K562 (cell line): ENCODE data around the gene GPR162. TPM values are rescaled to one million over a fixed set of nuclear protein-coding genes. Genes with fewer than 3 reads are reported as not detected.

ENCODE experiments used
- EGR1 ChIP-seq: fragments of 450-650 bp; conservative IDR thresholded peaks from 2 replicates; pipeline ENCODE4 v1.6.1; 2017; ENCODE audit warnings: mild to moderate bottlenecking
- ETV6 ChIP-seq, 3 experiments: fragments of 150-350 bp in 1 of 3; sonication (generic) in 1 of 3; formaldehyde crosslinking in 1 of 3; IDR thresholded peaks; 2 replicates each; pipeline versions ENCODE4 v1.6.1 to v1.8.0; 2014 to 2022; ENCODE audit warnings: borderline replicate concordance in 2 of 3, low read depth in 2 of 3, antibody characterized with exemption in 1 of 3, low read length in 1 of 3, mild to moderate bottlenecking in 1 of 3, missing genetic modification reagents in 1 of 3
- FOXA3 ChIP-seq, 2 experiments: fragments of 450-650 bp in 1 of 2; sonication (generic) in 1 of 2; formaldehyde crosslinking; IDR thresholded peaks in 1 of 2; conservative IDR thresholded peaks in 1 of 2; 2 replicates each; pipeline versions ENCODE4 v1.4.0 to v1.8.0; 2020 to 2022; ENCODE audit warnings: mild to moderate bottlenecking in 2 of 2, missing genetic modification reagents in 1 of 2
- FOXM1 ChIP-seq, 2 experiments: fragments of 450-650 bp in 1 of 2; sonication (generic) in 1 of 2; formaldehyde crosslinking in 1 of 2; IDR thresholded peaks; 2 replicates each; pipeline versions ENCODE4 v1.6.1 to v1.9.0; 2017 to 2022; ENCODE audit warnings: low read depth in 2 of 2, mild to moderate bottlenecking in 2 of 2, missing genetic modification reagents in 1 of 2, moderate library complexity in 1 of 2
- GTF2F1 ChIP-seq: IDR thresholded peaks from 2 replicates; pipeline ENCODE4 v1.6.1; 2011; ENCODE audit warnings: low read depth, low read length, improper control_type of control experiment
- HEY1 ChIP-seq: fragments of 250-450 bp; sonication (Bioruptor Pico); IDR thresholded peaks from 2 replicates; pipeline ENCODE4 v1.5.0; 2020; ENCODE audit warnings: mild to moderate bottlenecking, moderate library complexity, borderline replicate concordance
- HSF4 ChIP-seq: fragments of 250-450 bp; sonication (Bioruptor Pico); IDR thresholded peaks from 2 replicates; pipeline ENCODE4 v2.1.2; 2022; ENCODE audit warnings: mild to moderate bottlenecking, moderate library complexity, borderline replicate concordance
- JUN ChIP-seq, 2 experiments: sonication (generic) in 1 of 2; formaldehyde crosslinking in 1 of 2; IDR thresholded peaks; 2 replicates each; pipeline versions ENCODE4 v1.6.1 to v1.8.0; 2012 to 2022; ENCODE audit warnings: borderline replicate concordance in 2 of 2, mild to moderate bottlenecking in 2 of 2, improper control_type of control experiment in 1 of 2, low read depth in 1 of 2, low read length in 1 of 2, missing genetic modification reagents in 1 of 2
- KDM4B ChIP-seq, 2 experiments: fragments of 450-650 bp in 1 of 2; sonication (generic) in 1 of 2; IDR thresholded peaks; 2 replicates each; pipeline ENCODE4 v1.6.1; 2016 to 2017; ENCODE audit warnings: borderline replicate concordance in 2 of 2, antibody characterized with exemption in 1 of 2, low read depth in 1 of 2, mild to moderate bottlenecking in 1 of 2
- PHF20 ChIP-seq: fragments of 450-650 bp; IDR thresholded peaks from 2 replicates; pipeline ENCODE4 v1.6.1; 2018; ENCODE audit not compliant: partially characterized antibody
- POLR2A ChIP-seq: fragments of 450-650 bp; conservative IDR thresholded peaks from 2 replicates; pipeline ENCODE4 v1.6.1; 2016
- PYGO2 ChIP-seq: fragments of 450-650 bp; IDR thresholded peaks from 2 replicates; pipeline ENCODE4 v1.6.1; 2016; ENCODE audit warnings: mild to moderate bottlenecking, missing genetic modification characterization, moderate library complexity, missing compliant biosample characterization
- SNRNP70 ChIP-seq: fragments of 200-400 bp; formaldehyde crosslinking; optimal IDR thresholded peaks from 2 replicates; pipeline ENCODE3; 2017; ENCODE audit warnings: low read depth, low read length
- TBP ChIP-seq: optimal IDR thresholded peaks from 2 replicates; pipeline ENCODE3; 2011; ENCODE audit warnings: low read depth, low read length, improper control_type of control experiment
- TSC22D4 ChIP-seq: fragments of 450-650 bp; IDR thresholded peaks from 2 replicates; pipeline ENCODE4 v1.6.1; 2016; ENCODE audit warnings: missing genetic modification characterization, missing biosample characterization, control low read depth
- XRCC5 ChIP-seq: fragments of 200-400 bp; formaldehyde crosslinking; IDR thresholded peaks from 2 replicates; pipeline ENCODE4 v1.6.1; 2017; ENCODE audit warnings: low read depth, mild to moderate bottlenecking, low read length
- ZC3H8 ChIP-seq: fragments of 450-650 bp; IDR thresholded peaks from 2 replicates; pipeline ENCODE4 v1.6.1; 2017
- ZFP1 ChIP-seq: fragments of 450-650 bp; formaldehyde crosslinking; IDR thresholded peaks from 2 replicates; pipeline ENCODE4 v1.4.0; 2020; ENCODE audit warnings: mild to moderate bottlenecking, mixed read lengths
- ZNF121 ChIP-seq: sonication (generic); formaldehyde crosslinking; conservative IDR thresholded peaks from 2 replicates; pipeline ENCODE4 v1.8.0; 2022; ENCODE audit warnings: missing genetic modification reagents
- ZNF24 ChIP-seq: fragments of 450-650 bp; IDR thresholded peaks from 2 replicates; pipeline ENCODE4 v1.6.1; 2016
- ZNF668 ChIP-seq: fragments of 250-450 bp; sonication (Bioruptor Pico); IDR thresholded peaks from 2 replicates; pipeline ENCODE4 v1.8.0; 2022; ENCODE audit warnings: mild to moderate bottlenecking, inconsistent platforms
- polyA plus RNA-seq, 8 experiments: library from polyadenylated mRNA; depleted of rRNA in 4 of 8; stranded (reverse) in 5 of 8; unstranded in 3 of 8; fragments of >200 nt; fragmentation: Nextera tagmentation in 2 of 8; fragmentation: Illumina TruSeq in 1 of 8; extraction: Ambion mirVana in 2 of 8; extraction: Trizol in 1 of 8; gene quantifications; 2 replicates each; pipeline versions ENCODE4 v1.2.1 to v1.2.3, GENCODE V29; 2011 to 2014; ENCODE audit warnings: inconsistent platforms in 1 of 8, missing spikeins in 1 of 8
- total RNA-seq, 7 experiments: library from RNA; depleted of rRNA in 6 of 7; stranded (reverse); fragments of >200 nt in 6 of 7; fragmentation: Illumina TruSeq in 2 of 7; extraction: Trizol in 2 of 7; gene quantifications; 2 replicates each; pipeline versions ENCODE4 v1.2.1 to v1.2.3, GENCODE V29; 2011 to 2021; ENCODE audit warnings: low replicate concordance in 1 of 7
- TF ChIP-seq, protein P1 (sequence below): fragments of 450-650 bp; IDR thresholded peaks from 2 replicates; pipeline ENCODE4 v1.6.1; 2018; ENCODE audit warnings: mild to moderate bottlenecking, low read depth; ENCODE audit not compliant: partially characterized antibody
- TF ChIP-seq, protein P2 (sequence below): sonication (generic); formaldehyde crosslinking; IDR thresholded peaks from 2 replicates; pipeline ENCODE4 v1.8.1; 2023; ENCODE audit warnings: mild to moderate bottlenecking, missing genetic modification reagents
- TF ChIP-seq, protein P3 (sequence below): fragments of 250-450 bp; sonication (Bioruptor Pico); IDR thresholded peaks from 2 replicates; pipeline ENCODE4 v1.5.1; 2021; ENCODE audit warnings: mild to moderate bottlenecking

Gene GPR162
- total and polyA plus RNA-seq, 9 of the 15 experiments (the other 6 are each of a cell fraction or from before 2014, with no cell fraction given), result 0.65 to 1.8 (median 1.1) TPM; not detected in 2

DNA sequence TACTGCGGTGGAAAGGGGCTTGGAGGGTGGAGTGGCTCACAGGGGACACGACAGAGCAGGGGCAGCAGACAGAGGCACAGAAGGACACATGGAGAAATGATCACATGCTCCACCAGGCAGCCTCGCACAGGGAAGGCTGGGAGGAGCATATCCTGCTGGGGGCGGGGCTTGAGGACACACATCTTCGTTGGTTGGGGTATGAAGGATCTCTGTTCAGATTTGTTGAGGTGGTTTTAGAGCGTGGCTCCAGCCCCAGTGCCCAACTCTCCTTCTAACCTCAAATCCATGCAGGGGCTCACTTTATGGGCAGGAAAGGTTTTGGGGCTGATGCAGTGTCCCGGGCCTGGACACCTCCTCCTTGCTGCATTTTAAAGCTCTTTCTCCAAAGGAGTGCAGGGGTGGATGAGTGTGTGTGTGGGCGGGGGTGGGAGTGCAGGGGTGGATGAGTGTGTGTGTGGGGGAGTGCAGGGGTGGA, 5.9 kb downstream of the GPR162 start (continued):
- TF ChIP-seq JUN (IDR thresholded peaks at IDR 0.05; ENCODE audit: borderline replicate concordance, low read depth, low read length), result no peak
- TF ChIP-seq JUN (CRISPR knock-in tag; IDR thresholded peaks at IDR 0.05; ENCODE audit: borderline replicate concordance), result no peak
- TF ChIP-seq ZC3H8, result no peak
- TF ChIP-seq ZNF24, result no peak
- peak; percentile 43 for TF ChIP-seq TBP
- TF ChIP-seq GTF2F1, result no peak
- TF ChIP-seq, protein P1, sequence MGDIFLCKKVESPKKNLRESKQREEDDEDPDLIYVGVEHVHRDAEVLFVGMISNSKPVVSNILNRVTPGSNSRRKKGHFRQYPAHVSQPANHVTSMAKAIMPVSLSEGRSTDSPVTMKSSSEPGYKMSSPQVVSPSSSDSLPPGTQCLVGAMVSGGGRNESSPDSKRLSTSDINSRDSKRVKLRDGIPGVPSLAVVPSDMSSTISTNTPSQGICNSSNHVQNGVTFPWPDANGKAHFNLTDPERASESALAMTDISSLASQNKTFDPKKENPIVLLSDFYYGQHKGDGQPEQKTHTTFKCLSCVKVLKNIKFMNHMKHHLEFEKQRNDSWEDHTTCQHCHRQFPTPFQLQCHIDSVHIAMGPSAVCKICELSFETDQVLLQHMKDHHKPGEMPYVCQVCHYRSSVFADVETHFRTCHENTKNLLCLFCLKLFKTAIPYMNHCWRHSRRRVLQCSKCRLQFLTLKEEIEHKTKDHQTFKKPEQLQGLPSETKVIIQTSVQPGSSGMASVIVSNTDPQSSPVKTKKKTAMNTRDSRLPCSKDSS, result no peak
- TF ChIP-seq ETV6 (IDR thresholded peaks at IDR 0.05; ENCODE audit: borderline replicate concordance in 1 of 2, low read depth in 2 of 2, low read length in 1 of 2), result no peak
- no peak for TF ChIP-seq ETV6 (CRISPR knock-in tag; IDR thresholded peaks at IDR 0.05; ENCODE audit: borderline replicate concordance)
- TF ChIP-seq ZNF121 (CRISPR knock-in tag), result no peak
- TF ChIP-seq EGR1, result peak; percentile 89
- no peak for TF ChIP-seq FOXA3 (CRISPR knock-in tag; conservative IDR thresholded peaks at IDR 0.05 in 1 of 2, IDR thresholded peaks at IDR 0.05 in 1 of 2)
- TF ChIP-seq POLR2A, result peak; percentile 50; the same call in 1 of the 2 replicates
- no peak for TF ChIP-seq KDM4B (IDR thresholded peaks at IDR 0.05; ENCODE audit: borderline replicate concordance in 2 of 2, low read depth in 1 of 2)
- TF ChIP-seq HEY1 (CRISPR knock-in tag), result no peak
- no peak for TF ChIP-seq XRCC5
- no peak for TF ChIP-seq FOXM1 (IDR thresholded peaks at IDR 0.05; ENCODE audit: low read depth)
- no peak for TF ChIP-seq FOXM1 (CRISPR knock-in tag; IDR thresholded peaks at IDR 0.05; ENCODE audit: low read depth)
- TF ChIP-seq, protein P2, sequence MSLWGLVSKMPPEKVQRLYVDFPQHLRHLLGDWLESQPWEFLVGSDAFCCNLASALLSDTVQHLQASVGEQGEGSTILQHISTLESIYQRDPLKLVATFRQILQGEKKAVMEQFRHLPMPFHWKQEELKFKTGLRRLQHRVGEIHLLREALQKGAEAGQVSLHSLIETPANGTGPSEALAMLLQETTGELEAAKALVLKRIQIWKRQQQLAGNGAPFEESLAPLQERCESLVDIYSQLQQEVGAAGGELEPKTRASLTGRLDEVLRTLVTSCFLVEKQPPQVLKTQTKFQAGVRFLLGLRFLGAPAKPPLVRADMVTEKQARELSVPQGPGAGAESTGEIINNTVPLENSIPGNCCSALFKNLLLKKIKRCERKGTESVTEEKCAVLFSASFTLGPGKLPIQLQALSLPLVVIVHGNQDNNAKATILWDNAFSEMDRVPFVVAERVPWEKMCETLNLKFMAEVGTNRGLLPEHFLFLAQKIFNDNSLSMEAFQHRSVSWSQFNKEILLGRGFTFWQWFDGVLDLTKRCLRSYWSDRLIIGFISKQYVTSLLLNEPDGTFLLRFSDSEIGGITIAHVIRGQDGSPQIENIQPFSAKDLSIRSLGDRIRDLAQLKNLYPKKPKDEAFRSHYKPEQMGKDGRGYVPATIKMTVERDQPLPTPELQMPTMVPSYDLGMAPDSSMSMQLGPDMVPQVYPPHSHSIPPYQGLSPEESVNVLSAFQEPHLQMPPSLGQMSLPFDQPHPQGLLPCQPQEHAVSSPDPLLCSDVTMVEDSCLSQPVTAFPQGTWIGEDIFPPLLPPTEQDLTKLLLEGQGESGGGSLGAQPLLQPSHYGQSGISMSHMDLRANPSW, result no peak
- no peak for TF ChIP-seq SNRNP70
- no peak for TF ChIP-seq PYGO2
- TF ChIP-seq HSF4, result no peak
- TF ChIP-seq, protein P3, sequence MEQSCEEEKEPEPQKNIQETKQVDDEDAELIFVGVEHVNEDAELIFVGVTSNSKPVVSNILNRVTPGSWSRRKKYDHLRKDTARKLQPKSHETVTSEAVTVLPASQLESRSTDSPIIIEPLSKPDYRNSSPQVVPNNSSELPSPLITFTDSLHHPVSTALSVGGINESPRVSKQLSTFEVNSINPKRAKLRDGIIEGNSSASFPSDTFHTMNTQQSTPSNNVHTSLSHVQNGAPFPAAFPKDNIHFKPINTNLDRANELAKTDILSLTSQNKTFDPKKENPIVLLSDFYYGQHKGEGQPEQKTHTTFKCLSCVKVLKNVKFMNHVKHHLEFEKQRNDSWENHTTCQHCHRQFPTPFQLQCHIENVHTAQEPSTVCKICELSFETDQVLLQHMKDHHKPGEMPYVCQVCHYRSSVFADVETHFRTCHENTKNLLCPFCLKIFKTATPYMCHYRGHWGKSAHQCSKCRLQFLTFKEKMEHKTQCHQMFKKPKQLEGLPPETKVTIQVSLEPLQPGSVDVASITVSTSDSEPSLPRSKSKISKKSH, result no peak
- TF ChIP-seq ZNF668 (CRISPR knock-in tag), result no peak
- TF ChIP-seq PHF20, result peak; percentile 18
- no peak for TF ChIP-seq TSC22D4
- TF ChIP-seq ZFP1 (CRISPR knock-in tag), result no peak
